ENCODE measurements around the gene MFSD11.
"Not testable (repeated sequence)": the region's sequence is repeated elsewhere in the genome, so short reads cannot be mapped to it uniquely, and the experiment has no call there.

DNA sequence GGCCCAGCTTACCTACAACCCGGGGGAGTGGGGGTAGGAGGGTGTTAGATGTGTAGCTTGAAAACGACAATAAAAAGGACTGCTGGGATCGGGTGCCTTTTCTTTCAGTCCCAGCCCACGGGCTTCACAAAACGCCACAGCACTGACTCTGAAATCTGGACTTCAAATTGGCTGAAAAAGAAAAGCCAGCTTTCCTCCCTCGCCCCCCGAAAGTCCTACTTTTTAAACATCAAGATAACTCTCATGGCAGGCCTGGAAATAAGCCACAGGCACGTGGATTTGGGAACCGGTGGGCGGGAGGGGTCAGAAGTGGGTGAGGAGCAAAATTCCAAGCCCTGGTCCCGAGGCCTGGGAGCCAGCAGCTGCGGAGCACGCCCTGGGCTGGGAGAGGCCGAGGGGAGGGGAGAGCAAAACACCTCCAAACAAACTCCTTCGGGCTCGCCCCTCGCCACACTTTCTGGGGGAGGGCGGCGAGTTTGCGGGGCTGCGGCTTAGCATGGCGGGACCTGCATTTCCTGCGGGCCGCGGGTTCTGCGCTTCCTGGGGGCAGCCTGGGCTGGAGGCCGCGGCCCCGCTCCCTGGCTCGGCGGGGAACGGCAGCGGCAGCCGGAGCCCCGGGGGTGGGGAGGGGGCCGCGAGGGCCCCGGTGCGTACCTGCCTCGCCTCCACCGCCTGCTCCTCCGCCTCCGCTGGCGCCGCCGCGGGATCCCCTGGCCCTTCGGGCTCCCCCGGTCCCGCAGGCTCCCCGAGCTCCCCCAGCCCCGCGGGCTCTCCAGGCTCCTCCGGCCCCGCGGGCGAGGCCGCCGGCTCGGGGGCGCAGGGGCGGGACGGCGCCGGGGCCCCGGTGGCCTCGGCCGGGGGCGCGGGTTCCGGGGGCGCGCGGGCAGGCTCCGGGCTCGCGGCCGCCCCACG, 27.7 kb upstream of the MFSD11 start:
- TF ChIP-seq, protein P1, sequence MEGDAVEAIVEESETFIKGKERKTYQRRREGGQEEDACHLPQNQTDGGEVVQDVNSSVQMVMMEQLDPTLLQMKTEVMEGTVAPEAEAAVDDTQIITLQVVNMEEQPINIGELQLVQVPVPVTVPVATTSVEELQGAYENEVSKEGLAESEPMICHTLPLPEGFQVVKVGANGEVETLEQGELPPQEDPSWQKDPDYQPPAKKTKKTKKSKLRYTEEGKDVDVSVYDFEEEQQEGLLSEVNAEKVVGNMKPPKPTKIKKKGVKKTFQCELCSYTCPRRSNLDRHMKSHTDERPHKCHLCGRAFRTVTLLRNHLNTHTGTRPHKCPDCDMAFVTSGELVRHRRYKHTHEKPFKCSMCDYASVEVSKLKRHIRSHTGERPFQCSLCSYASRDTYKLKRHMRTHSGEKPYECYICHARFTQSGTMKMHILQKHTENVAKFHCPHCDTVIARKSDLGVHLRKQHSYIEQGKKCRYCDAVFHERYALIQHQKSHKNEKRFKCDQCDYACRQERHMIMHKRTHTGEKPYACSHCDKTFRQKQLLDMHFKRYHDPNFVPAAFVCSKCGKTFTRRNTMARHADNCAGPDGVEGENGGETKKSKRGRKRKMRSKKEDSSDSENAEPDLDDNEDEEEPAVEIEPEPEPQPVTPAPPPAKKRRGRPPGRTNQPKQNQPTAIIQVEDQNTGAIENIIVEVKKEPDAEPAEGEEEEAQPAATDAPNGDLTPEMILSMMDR (IDR thresholded peaks at IDR 0.05; ENCODE audit: insufficient read depth, low read length), result not testable (repeated sequence)
- not testable (repeated sequence) for TF ChIP-seq GABPA (IDR thresholded peaks at IDR 0.05; ENCODE audit: low read depth); POLR2AphosphoS5 (IDR thresholded peaks at IDR 0.05; ENCODE audit: low read depth); SPI1 (IDR thresholded peaks at IDR 0.05; ENCODE audit: borderline replicate concordance, low read depth)
- TF ChIP-seq, protein P2, sequence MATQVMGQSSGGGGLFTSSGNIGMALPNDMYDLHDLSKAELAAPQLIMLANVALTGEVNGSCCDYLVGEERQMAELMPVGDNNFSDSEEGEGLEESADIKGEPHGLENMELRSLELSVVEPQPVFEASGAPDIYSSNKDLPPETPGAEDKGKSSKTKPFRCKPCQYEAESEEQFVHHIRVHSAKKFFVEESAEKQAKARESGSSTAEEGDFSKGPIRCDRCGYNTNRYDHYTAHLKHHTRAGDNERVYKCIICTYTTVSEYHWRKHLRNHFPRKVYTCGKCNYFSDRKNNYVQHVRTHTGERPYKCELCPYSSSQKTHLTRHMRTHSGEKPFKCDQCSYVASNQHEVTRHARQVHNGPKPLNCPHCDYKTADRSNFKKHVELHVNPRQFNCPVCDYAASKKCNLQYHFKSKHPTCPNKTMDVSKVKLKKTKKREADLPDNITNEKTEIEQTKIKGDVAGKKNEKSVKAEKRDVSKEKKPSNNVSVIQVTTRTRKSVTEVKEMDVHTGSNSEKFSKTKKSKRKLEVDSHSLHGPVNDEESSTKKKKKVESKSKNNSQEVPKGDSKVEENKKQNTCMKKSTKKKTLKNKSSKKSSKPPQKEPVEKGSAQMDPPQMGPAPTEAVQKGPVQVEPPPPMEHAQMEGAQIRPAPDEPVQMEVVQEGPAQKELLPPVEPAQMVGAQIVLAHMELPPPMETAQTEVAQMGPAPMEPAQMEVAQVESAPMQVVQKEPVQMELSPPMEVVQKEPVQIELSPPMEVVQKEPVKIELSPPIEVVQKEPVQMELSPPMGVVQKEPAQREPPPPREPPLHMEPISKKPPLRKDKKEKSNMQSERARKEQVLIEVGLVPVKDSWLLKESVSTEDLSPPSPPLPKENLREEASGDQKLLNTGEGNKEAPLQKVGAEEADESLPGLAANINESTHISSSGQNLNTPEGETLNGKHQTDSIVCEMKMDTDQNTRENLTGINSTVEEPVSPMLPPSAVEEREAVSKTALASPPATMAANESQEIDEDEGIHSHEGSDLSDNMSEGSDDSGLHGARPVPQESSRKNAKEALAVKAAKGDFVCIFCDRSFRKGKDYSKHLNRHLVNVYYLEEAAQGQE (IDR thresholded peaks at IDR 0.05; ENCODE audit: insufficient replicate concordance, low read depth), result not testable (repeated sequence)

Measured in HL-60 (cell line).